HG02763 (cell line): ENCODE data around the gene DBX1.
A peak's percentile ranks its signal among the peaks of the same experiment; 100 is the strongest.

Experiments used
- ATAC-seq: cut with Tn5 transposase; IDR thresholded peaks from one replicate; pipeline ENCODE4 v1.9.1; 2021; ENCODE audit warnings: mild to moderate bottlenecking, moderate library complexity; ENCODE audit not compliant: unreplicated experiment

DBX1 gene

DNA sequence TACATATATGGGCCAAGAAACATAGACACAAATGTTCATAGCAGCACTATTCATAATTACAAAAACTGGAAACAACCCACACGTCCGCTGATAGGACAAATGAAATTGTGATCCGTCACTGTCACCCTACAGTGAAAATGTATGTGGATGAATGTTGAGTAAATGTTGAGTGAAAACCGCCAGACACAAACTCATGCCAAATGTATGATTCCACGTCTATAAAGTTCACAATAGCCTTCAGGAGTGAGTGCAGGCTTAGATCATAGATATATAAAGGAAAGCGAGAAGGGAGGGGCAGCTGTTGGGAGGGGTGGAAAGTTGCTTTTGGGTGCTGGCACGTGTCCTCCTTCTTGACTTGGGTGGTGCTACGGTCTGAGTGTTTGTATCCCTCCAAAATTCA is 33.6 kb downstream of the DBX1 start:
- ATAC-seq = no peak

- ATAC-seq = no peak
Observed at GRCh38 chr11:20125927-20126326, 34.3 kb downstream of the DBX1 start.

GRCh38 chr11:20122131-20122530 is 38.1 kb downstream of the DBX1 start:
- ATAC-seq = no peak

DNA sequence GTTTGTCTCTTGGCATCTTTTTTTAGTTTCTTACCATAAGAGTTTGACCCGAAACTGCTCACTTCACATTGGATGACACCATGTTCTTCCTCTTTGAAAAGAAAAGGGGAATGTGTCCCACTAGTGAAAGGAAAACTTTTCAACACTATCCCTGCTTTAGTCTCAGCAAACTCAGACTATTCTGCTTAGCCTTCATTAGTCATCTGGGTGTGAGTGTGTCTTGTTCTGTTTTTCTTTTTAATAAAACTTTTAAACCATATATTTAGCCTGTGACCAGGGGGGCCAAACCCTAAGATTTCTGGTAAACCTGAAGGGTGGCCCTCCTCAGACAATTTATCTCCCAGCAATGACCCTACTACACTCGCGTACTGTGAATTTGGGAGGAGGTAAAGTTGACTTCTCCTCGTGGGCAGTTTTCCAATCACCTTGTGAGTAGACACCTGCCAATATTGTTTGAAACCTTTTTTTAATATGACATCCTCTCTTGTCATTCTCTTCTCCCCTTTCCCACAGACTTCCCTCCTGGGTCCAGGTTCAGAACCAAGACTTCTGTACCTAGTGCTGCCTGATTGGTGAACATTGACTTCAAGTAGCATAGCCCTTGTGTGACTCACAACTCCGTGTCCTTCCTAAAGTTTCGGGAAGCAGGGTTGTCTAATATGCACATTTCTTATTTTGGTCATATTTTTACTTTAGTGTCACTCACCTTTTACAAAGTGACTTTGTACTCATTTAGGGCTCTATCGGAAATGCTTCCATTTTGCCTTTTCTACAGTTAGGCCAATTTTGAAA is 39.9 kb downstream of the DBX1 start:
- ATAC-seq = no peak

DNA sequence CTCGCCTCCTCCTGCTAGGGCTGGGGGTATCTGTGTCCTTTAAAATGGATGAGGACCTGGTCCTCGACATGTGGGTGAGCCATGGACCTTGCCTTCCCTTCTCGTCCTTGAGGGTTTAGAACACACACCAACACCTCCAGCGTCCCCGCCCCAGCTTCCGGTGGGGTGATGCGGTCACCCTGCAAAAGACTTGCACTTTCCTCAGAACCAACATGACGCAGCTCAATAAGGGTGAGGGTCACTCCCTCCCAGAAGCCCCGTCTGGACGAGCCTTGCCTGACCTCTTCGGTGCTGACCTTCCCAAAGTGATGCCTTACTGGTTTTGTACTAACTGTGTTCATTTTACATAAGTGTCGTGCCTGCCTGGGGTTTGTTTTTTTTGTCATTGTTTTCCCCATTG is 41.0 kb downstream of the DBX1 start:
- no peak for ATAC-seq

GRCh38 chr11:20118209-20118608 is 42.1 kb downstream of the DBX1 start:
- ATAC-seq = no peak

DNA sequence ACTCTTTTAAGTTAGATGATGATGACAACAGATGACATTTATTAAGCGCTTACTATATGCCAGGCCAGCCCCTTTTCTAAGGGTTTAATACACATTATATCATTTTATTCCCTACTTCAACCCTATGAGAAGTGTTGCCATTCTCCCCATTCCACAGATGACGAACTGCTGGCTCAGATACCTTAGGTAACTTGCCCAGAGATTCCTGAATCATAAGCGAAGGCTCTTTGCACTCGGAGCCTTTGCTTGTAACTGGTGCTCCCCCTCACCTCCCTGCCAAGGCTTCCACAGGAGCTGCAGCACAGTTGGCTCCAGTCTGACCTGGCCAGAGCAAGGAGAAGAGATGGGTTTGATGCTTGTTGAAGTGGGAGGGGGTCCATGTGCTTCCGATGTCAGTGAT is 43.0 kb downstream of the DBX1 start:
- ATAC-seq = no peak

GRCh38 chr11:20116825-20117224 is 43.5 kb downstream of the DBX1 start:
- no peak for ATAC-seq

DNA sequence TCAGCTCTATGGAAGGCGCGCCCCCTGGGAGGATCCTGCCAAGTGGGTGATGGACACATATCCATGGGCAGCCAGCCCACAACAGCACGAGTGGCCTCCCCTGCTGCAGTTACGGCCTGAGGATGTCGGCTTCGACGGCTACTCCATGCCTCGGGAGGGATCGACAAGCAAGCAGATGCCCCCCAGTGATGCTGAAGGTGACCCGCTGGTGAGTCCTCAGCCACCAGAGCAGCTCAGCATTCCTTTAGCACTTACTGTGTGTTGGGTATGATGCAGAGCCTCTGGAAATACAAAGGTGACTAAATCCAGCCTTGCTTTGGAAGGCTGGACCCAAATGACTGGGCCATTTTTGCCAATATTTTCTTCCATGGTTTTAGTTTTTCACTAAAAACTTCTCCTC is 45.7 kb downstream of the DBX1 start:
- no peak for ATAC-seq

DNA sequence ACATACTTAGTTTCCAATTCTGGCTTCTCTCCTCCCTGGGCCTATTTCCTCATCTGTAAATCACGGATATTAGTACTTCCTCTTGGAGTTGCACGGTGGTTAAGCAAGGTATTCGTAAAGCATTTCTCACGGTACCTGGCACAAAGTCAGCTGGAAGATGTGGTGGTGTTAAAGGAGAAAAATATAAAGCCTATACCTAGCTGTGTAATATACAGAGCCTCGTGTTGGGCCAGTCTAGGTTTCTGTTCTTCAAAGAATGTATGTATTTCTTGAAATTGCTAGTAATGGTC is 47.2 kb downstream of the DBX1 start:
- no peak for ATAC-seq

DNA sequence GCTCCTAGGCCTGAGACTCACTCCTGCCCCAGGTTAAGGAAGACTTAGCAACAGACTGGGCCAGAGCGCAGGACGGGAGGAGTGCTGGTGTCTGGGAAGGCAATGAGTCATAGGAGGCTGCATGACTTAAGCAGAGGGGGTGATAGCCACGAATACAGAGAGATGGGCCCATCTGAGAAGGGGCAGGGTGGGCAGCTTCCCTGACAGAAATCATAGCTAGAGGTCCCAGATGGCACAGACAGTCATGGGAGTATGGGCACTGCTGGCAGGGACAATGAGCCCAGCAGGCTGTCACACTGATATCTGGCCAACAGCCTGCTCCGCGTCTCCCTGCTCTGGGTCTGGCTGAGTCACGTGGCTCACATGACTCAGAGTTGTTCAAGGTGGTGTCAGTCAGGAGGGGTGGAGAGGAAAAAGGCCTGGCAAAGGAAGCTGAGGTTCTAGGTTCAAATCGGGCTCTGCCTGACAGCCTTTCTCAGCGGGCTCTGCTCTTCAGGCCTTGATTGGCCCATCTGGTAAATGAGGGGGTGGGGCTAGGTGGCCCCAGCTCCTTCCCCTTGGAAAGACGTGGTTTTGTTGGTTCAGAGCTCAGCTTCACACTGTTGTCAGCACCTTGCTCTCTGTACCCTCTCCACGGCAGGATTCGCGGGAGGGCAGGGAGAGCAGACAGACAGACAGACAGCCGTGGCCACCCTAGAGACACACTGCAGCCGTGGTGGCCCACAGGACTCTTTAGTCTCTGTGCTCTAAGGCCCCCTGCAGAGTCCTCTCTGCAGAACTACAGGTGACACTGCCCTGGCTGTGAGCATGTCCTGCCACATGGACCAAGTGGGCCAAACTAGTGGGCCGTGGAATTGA is 47.8 kb downstream of the DBX1 start:
- ATAC-seq = no peak

GRCh38 chr11:20111871-20112270 is 48.4 kb downstream of the DBX1 start:
- ATAC-seq = no peak

DNA sequence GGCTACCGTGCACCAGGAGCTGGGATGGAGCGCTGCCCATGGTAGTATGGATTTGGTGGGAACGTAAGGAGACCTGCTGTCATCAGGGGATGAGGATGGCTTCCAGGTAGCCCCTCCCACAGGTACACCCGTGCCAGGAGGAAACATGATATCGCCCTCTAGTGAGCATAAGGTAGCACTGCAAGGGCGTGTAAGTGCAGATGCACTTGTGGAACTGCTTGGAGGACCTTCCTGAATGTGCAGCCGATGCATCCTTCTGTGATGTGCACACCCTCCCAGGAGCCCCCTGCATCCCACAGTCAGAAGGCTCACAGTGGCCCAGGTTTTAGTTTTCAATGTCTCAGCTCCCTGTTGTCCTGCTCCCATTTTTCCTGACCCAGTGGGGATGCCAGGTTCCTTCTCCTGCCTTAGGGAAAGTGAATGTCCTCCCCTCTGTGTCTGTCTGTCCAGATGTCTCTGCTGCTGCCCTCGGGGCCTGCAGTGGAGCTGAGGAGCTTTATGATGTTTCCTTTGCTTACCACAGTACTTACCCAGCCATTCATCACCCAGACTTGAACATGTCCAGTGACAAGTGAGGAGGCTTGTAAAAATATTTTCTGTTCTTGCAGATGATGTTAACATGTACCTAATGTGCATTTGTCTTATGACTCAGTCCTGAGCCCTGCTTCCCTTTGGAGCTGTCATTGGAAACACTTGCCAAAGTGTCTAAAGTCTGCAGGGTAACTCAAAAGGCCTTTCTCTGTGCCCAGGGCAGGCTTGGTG is 49.2 kb downstream of the DBX1 start:
- peak; percentile 75 for ATAC-seq

DNA sequence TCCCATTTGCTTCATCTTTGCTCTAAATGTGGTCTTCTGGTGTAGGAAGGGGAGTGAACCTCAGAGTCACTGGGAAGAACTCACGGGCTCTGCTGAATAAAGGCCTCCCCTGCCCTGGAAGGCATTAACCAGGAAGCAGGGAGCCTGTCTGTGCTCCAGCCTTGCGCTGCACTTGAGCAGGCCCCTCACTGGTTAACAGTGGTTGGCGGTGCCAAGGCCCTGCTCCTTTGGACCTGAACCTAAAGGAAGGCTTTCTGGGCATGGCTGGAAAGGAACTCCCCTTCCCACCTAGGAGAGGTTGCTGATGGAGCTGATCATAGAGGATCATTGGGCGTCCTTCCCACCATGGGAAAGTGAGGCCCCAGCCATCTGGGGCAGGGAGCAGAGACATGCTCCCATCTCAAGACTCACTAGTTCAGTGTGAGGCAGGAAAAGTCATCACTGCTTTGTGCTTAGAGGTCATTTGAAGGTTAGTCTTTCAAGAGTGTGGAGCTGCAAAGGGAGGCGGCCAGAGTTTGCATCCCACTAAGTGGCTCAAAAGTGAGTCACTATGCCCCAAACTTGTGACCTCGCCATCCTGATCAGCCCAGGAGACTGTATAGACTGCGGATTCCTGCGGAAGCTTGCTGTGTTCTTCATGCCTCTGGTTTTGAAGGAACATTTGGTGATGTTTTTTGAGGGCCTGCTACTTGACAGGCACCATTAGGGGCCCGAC is 50.4 kb downstream of the DBX1 start:
- ATAC-seq = no peak
